HCT116 (cell line): ENCODE results near the gene PLN. TPM values are rescaled to one million over a fixed set of nuclear protein-coding genes. Genes with fewer than 3 reads are reported as not detected.

Source experiments
- ATAC-seq: fragments of 200-7000 bp; cut with Tn5 transposase; 2 replicates; pipeline ENCODE4 v1.9.1; 2020; ENCODE audit warnings: mild to moderate bottlenecking, moderate library complexity
- BruUV-seq: library from RNA; stranded (reverse); fragments of 400-500 nt; replicated peaks from 2 replicates; lab custom pipeline; 2021; lab: Mats Ljungman, UMichigan
- CTCF ChIA-PET: fragments of 300-600 bp; sonication (Branson Sonifier 250); formaldehyde crosslinking; loops from one replicate; lab custom pipeline; 2021; ENCODE audit warnings: antibody characterized with exemption; lab: Charles Lee
- POLR2A ChIA-PET: fragments of 300-600, 350-600 bp; sonication (Branson Sonifier 250); formaldehyde crosslinking; loops from one replicate; lab custom pipeline; 2021; ENCODE audit warnings: antibody characterized with exemption; lab: Charles Lee
- RAD21 ChIA-PET, 2 experiments: fragments of 300-600 bp; sonication (Branson Sonifier 250); formaldehyde crosslinking; loops; one replicate each; lab custom pipeline; 2023; ENCODE audit warnings: low total read pairs in 2 of 2; ENCODE audit not compliant: uncharacterized antibody in 2 of 2, unreplicated experiment in 2 of 2, low non-redundant PET in 1 of 2; lab: Charles Lee
- DNase-seq: peaks from one replicate; pipeline ENCODE4 v3.0.0-alpha.2; 2010; ENCODE audit warnings: low read depth, low spot score
- H2AFZ ChIP-seq: fragments of 200-600 bp; shearing (Covaris generic), sonication (generic); 2 replicates; pipeline ENCODE4 v1.6.1; 2017; ENCODE audit warnings: low read depth, mixed run types, mixed read lengths, antibody characterized with exemption, low read length; ENCODE audit not compliant: poor library complexity, severe bottlenecking
- H3K27ac ChIP-seq: 2 replicates; pipeline ENCODE4 v1.5.1; 2012; ENCODE audit warnings: low read depth, low read length
- H3K27me3 ChIP-seq: fragments of 200-600 bp; sonication (generic); 2 replicates; pipeline ENCODE4 v1.6.1; 2016; ENCODE audit warnings: mixed run types, low read length, mixed read lengths; ENCODE audit not compliant: insufficient read depth
- H3K36me3 ChIP-seq, 2 experiments: fragments of 200-500 bp in 1 of 2; fragments of 200-600 bp in 1 of 2; sonication (Bioruptor generic) in 1 of 2; sonication (generic) in 1 of 2; 2 replicates each; pipeline versions ENCODE4 v1.5.1 to v1.6.1; 2014 to 2016; ENCODE audit warnings: low read length in 2 of 2, inconsistent platforms in 1 of 2, mixed read lengths in 1 of 2, mixed run types in 1 of 2; ENCODE audit not compliant: insufficient read depth in 2 of 2, control insufficient read depth in 1 of 2
- H3K4me1 ChIP-seq, 2 experiments: fragments of 200-600 bp in 1 of 2; sonication (generic) in 1 of 2; 2 replicates each; pipeline versions ENCODE4 v1.5.1 to v1.6.1; 2012 to 2017; ENCODE audit warnings: low read length in 2 of 2, inconsistent platforms in 1 of 2, mild to moderate bottlenecking in 1 of 2, mixed read lengths in 1 of 2, mixed run types in 1 of 2, moderate library complexity in 1 of 2; ENCODE audit not compliant: insufficient read depth in 2 of 2, control insufficient read depth in 1 of 2
- H3K4me2 ChIP-seq: fragments of 200-600 bp; sonication (generic); 2 replicates; pipeline ENCODE4 v1.6.1; 2017; ENCODE audit warnings: mixed run types, low read length, mixed read lengths
- H3K4me3 ChIP-seq, 2 experiments: fragments of 200-600 bp in 1 of 2; sonication (generic) in 1 of 2; replicated peaks in 1 of 2; 2 replicates each; pipeline ENCODE4 v1.5.1; 2011 to 2016; ENCODE audit warnings: low read length in 2 of 2, control low read depth in 1 of 2, low read depth in 1 of 2, mild to moderate bottlenecking in 1 of 2, mixed read lengths in 1 of 2, mixed run types in 1 of 2
- H3K79me2 ChIP-seq: fragments of 200-600 bp; sonication (generic); 2 replicates; pipeline ENCODE4 v1.6.1; 2017; ENCODE audit warnings: mild to moderate bottlenecking, mixed run types, low read length, moderate library complexity, mixed read lengths; ENCODE audit not compliant: insufficient read depth
- H3K9ac ChIP-seq: fragments of 200-600 bp; sonication (generic); 2 replicates; pipeline ENCODE4 v1.6.1; 2016; ENCODE audit warnings: low read length, mixed read lengths
- H3K9me2 ChIP-seq: fragments of 200-600 bp; sonication (generic), shearing (Covaris generic); 2 replicates; pipeline ENCODE4 v1.6.1; 2017; ENCODE audit warnings: mixed run types, mild to moderate bottlenecking, moderate library complexity; ENCODE audit not compliant: insufficient read depth
- H3K9me3 ChIP-seq, 2 experiments: fragments of 200-500 bp in 1 of 2; fragments of 200-600 bp in 1 of 2; sonication (Bioruptor generic) in 1 of 2; sonication (generic) in 1 of 2; 2 replicates each; pipeline ENCODE4 v1.6.1; 2014 to 2017; ENCODE audit warnings: low read length in 2 of 2, mixed read lengths in 2 of 2, inconsistent platforms in 1 of 2, low read depth in 1 of 2, mild to moderate bottlenecking in 1 of 2, mixed run types in 1 of 2, moderate library complexity in 1 of 2; ENCODE audit not compliant: control insufficient read depth in 1 of 2, insufficient read depth in 1 of 2
- H4K20me1 ChIP-seq: fragments of 200-600 bp; sonication (generic), shearing (Covaris generic); 2 replicates; pipeline ENCODE4 v1.6.1; 2017; ENCODE audit warnings: mixed run types, mild to moderate bottlenecking, moderate library complexity; ENCODE audit not compliant: insufficient read depth
- CBX3 ChIP-seq: IDR thresholded peaks from 2 replicates; pipeline ENCODE4 v1.6.1; 2012; ENCODE audit warnings: low read depth
- CEBPB ChIP-seq: IDR thresholded peaks from 2 replicates; pipeline ENCODE4 v1.6.1; 2012; ENCODE audit warnings: low read depth
- EGR1 ChIP-seq: IDR thresholded peaks from 2 replicates; pipeline ENCODE4 v1.6.1; 2012; ENCODE audit warnings: low read depth
- ELF1 ChIP-seq: IDR thresholded peaks from 2 replicates; pipeline ENCODE4 v1.6.1; 2012; ENCODE audit warnings: low read depth, borderline replicate concordance
- JUND ChIP-seq: IDR thresholded peaks from 2 replicates; pipeline ENCODE4 v1.6.1; 2012
- POLR2AphosphoS5 ChIP-seq: IDR thresholded peaks from 2 replicates; pipeline ENCODE4 v1.6.1; 2011; ENCODE audit warnings: mild to moderate bottlenecking, low read depth, low read length, moderate library complexity
- SIN3A ChIP-seq: IDR thresholded peaks from 2 replicates; pipeline ENCODE4 v1.6.1; 2012; ENCODE audit warnings: low read depth
- SP1 ChIP-seq: IDR thresholded peaks from 2 replicates; pipeline ENCODE4 v1.6.1; 2012; ENCODE audit warnings: low read depth
- SRF ChIP-seq: IDR thresholded peaks from 2 replicates; pipeline ENCODE4 v1.6.1; 2012; ENCODE audit warnings: low read depth
- YY1 ChIP-seq: IDR thresholded peaks from 2 replicates; pipeline ENCODE4 v1.6.1; 2011; ENCODE audit warnings: low read length, low read depth, moderate library complexity, mild to moderate bottlenecking; ENCODE audit not compliant: insufficient replicate concordance; ENCODE audit errors: extremely low read depth
- ZFX ChIP-seq: fragments of 450-650 bp; IDR thresholded peaks from 2 replicates; pipeline ENCODE4 v1.6.1; 2017
- ZNF274 ChIP-seq: fragments of 200-500 bp; sonication (Bioruptor generic); IDR thresholded peaks from 2 replicates; pipeline ENCODE4 v1.6.1; 2014; ENCODE audit warnings: mild to moderate bottlenecking, low read depth, low read length, inconsistent platforms
- intact Hi-C: fragments of 100-400 bp; cut with micrococcal nuclease; formaldehyde crosslinking; loops from 2 replicates; pipeline ENCODE4 v1.10.0; 2022
- total RNA-seq: library from RNA; stranded (reverse); gene quantifications from one replicate; pipeline ENCODE4 v1.2.1, GENCODE V29; 2021; ENCODE audit not compliant: unreplicated experiment
- TF ChIP-seq, protein P1 (sequence below): IDR thresholded peaks from 2 replicates; pipeline ENCODE4 v1.6.1; 2012
- TF ChIP-seq, protein P2 (sequence below), 3 experiments: fragments of 200-600 bp in 1 of 3; sonication (generic) in 1 of 3; IDR thresholded peaks in 2 of 3; conservative IDR thresholded peaks in 1 of 3; 2 replicates each; pipeline ENCODE4 v1.5.1; 2012 to 2017; ENCODE audit warnings: low read depth in 2 of 3, low read length in 2 of 3, antibody characterized with exemption in 1 of 3, borderline replicate concordance in 1 of 3, control low read depth in 1 of 3, mild to moderate bottlenecking in 1 of 3, mixed read lengths in 1 of 3, mixed run types in 1 of 3, moderate library complexity in 1 of 3; ENCODE audit not compliant: insufficient read depth in 1 of 3
- TF ChIP-seq, protein P3 (sequence below): IDR thresholded peaks from 2 replicates; pipeline ENCODE4 v1.6.1; 2012
- TF ChIP-seq, protein P4 (sequence below): IDR thresholded peaks from 2 replicates; pipeline ENCODE4 v1.6.1; 2012; ENCODE audit warnings: low read depth

The PLN gene
- total RNA-seq, 1 experiment from 2014 or later = not detected

DNA sequence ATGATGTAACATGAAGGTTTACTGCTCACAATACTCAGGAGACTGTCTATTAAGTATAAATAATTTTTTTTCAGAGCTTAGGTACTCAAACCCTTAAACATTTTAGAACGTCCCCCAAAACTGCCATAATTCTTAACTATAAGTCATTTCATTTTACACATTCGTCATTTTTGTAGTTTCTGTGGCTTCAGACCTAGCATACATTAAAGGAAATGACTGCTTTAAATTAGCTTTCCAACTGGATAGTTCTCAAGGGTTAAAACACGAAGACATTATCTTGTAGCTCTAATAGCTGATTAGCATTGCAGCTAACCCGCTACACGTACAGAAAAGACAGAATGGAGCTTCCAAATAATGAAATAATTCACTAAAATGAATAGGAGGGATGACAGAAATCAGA, 24.9 kb upstream of the PLN start:
- H3K27me3 ChIP-seq = no peaks in the 10 kb centered on the region
- intact Hi-C loops = no loop called here
- no peaks in the 10 kb centered on the region for H3K9me2 ChIP-seq
- TF ChIP-seq ELF1 (no peak), YY1 (no peak), JUND (no peak)
- no peaks in the 10 kb centered on the region for H3K4me1 ChIP-seq
- H3K4me3 ChIP-seq = no peak overlapping the region
- ChIA-PET POLR2A (no interaction called here), CTCF (no interaction called here), RAD21 (no interaction called here)
- H3K27ac ChIP-seq = no peak overlapping the region
- ATAC-seq (no peak), DNase-seq (no peak)
- no peak overlapping the region for H3K9ac ChIP-seq
- no peaks in the 10 kb centered on the region for H3K79me2 ChIP-seq
- no peak overlapping the region for H2AFZ ChIP-seq
- no peaks in the 10 kb centered on the region for H4K20me1 ChIP-seq
- H3K9me3 ChIP-seq = no peaks in the 10 kb centered on the region
- BruUV-seq = no TSS peak
- no peak overlapping the region for H3K4me2 ChIP-seq
- H3K36me3 ChIP-seq = no peaks in the 10 kb centered on the region

DNA sequence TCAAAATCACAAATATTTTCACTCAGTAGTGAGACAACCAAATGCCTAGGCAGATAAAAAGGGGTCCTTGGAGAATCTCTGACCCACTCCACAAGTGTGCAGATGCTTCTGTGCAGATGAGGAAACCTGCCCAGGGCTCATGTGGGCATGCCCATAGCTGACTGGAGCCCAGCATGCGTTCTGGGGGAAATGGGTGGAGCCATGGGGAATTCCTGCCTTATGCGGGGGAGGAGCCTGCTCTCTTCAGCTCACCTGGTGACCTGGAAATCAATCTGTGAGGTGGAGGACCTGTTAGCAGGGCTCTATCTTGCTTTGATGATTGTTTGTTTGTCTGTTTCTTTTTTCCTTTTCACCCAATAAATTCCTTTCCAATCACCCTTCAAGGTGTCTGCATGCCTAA, 23.4 kb upstream of the PLN start:
- TF ChIP-seq ELF1 (no peak), YY1 (no peak), CBX3 (no peak), EGR1 (no peak), SP1 (no peak), SRF (no peak), ZNF274 (no peak), SIN3A (no peak), ZFX (no peak), POLR2AphosphoS5 (no peak), CEBPB (no peak)
- TF ChIP-seq, protein P1, sequence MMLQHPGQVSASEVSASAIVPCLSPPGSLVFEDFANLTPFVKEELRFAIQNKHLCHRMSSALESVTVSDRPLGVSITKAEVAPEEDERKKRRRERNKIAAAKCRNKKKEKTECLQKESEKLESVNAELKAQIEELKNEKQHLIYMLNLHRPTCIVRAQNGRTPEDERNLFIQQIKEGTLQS = no peak
- TF ChIP-seq, protein P2, sequence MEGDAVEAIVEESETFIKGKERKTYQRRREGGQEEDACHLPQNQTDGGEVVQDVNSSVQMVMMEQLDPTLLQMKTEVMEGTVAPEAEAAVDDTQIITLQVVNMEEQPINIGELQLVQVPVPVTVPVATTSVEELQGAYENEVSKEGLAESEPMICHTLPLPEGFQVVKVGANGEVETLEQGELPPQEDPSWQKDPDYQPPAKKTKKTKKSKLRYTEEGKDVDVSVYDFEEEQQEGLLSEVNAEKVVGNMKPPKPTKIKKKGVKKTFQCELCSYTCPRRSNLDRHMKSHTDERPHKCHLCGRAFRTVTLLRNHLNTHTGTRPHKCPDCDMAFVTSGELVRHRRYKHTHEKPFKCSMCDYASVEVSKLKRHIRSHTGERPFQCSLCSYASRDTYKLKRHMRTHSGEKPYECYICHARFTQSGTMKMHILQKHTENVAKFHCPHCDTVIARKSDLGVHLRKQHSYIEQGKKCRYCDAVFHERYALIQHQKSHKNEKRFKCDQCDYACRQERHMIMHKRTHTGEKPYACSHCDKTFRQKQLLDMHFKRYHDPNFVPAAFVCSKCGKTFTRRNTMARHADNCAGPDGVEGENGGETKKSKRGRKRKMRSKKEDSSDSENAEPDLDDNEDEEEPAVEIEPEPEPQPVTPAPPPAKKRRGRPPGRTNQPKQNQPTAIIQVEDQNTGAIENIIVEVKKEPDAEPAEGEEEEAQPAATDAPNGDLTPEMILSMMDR (IDR thresholded peaks at IDR 0.05 in 2 of 3, conservative IDR thresholded peaks at IDR 0.05 in 1 of 3; ENCODE audit: borderline replicate concordance in 1 of 3, insufficient read depth in 1 of 3, low read depth in 2 of 3, low read length in 2 of 3) = no peak
- TF ChIP-seq, protein P3, sequence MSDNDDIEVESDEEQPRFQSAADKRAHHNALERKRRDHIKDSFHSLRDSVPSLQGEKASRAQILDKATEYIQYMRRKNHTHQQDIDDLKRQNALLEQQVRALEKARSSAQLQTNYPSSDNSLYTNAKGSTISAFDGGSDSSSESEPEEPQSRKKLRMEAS = no peak
- TF ChIP-seq, protein P4, sequence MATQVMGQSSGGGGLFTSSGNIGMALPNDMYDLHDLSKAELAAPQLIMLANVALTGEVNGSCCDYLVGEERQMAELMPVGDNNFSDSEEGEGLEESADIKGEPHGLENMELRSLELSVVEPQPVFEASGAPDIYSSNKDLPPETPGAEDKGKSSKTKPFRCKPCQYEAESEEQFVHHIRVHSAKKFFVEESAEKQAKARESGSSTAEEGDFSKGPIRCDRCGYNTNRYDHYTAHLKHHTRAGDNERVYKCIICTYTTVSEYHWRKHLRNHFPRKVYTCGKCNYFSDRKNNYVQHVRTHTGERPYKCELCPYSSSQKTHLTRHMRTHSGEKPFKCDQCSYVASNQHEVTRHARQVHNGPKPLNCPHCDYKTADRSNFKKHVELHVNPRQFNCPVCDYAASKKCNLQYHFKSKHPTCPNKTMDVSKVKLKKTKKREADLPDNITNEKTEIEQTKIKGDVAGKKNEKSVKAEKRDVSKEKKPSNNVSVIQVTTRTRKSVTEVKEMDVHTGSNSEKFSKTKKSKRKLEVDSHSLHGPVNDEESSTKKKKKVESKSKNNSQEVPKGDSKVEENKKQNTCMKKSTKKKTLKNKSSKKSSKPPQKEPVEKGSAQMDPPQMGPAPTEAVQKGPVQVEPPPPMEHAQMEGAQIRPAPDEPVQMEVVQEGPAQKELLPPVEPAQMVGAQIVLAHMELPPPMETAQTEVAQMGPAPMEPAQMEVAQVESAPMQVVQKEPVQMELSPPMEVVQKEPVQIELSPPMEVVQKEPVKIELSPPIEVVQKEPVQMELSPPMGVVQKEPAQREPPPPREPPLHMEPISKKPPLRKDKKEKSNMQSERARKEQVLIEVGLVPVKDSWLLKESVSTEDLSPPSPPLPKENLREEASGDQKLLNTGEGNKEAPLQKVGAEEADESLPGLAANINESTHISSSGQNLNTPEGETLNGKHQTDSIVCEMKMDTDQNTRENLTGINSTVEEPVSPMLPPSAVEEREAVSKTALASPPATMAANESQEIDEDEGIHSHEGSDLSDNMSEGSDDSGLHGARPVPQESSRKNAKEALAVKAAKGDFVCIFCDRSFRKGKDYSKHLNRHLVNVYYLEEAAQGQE = no peak
- Histone ChIP-seq H4K20me1 (no peaks in the 10 kb centered on the region), H3K9me3 (no peaks in the 10 kb centered on the region), H3K36me3 (no peaks in the 10 kb centered on the region), H3K9me2 (no peaks in the 10 kb centered on the region), H3K27me3 (no peaks in the 10 kb centered on the region), H3K79me2 (no peaks in the 10 kb centered on the region), H3K27ac (no peak overlapping the region), H3K4me2 (no peak overlapping the region), H2AFZ (no peak overlapping the region), H3K4me3 (no peak overlapping the region), H3K4me1 (no peaks in the 10 kb centered on the region), H3K9ac (no peak overlapping the region)
- no peak for DNase-seq
- CTCF ChIA-PET = no interaction called here
- no TSS peak for BruUV-seq
- POLR2A ChIA-PET = no interaction called here
- peak; percentile 62 for ATAC-seq
- RAD21 ChIA-PET = no interaction called here
- intact Hi-C loops = no loop called here
